Esophagus squamous epithelium (tissue), 5 donors: Measurements from ENCODE around the gene FIGNL2. TPM values are rescaled to one million over a fixed set of nuclear protein-coding genes. Genes with fewer than 3 reads are reported as not detected.

ENCODE experiments used
- DNase-seq: peaks from one replicate; lab custom pipeline; 2025; lab: John Stamatoyannopoulos, UW
- H3K27ac ChIP-seq, 4 donors: fragments of 200-600 bp; sonication (generic); one replicate each; pipeline ENCODE4 v1.5.1; 2016 to 2019; ENCODE audit warnings: mild to moderate bottlenecking in 1 of 4
- H3K27me3 ChIP-seq, 4 donors: fragments of 200-600 bp; sonication (generic); 1 replicate in 3 of 4; 2 replicates in 1 of 4; pipeline versions ENCODE4 v1.5.1 to v1.6.0; 2017 to 2021; ENCODE audit warnings: antibody characterized with exemption in 1 of 4
- H3K36me3 ChIP-seq, 3 donors: fragments of 200-600 bp; sonication (generic); one replicate each; pipeline ENCODE4 v1.5.1; 2016 to 2019
- H3K4me1 ChIP-seq, 3 donors: fragments of 200-600 bp; sonication (generic); one replicate each; pipeline ENCODE4 v1.5.1; 2017 to 2019
- H3K4me3 ChIP-seq, 4 donors: fragments of 200-600 bp; sonication (generic); 1 replicate in 3 of 4; 2 replicates in 1 of 4; pipeline ENCODE4 v1.5.1; 2016 to 2019; ENCODE audit warnings: mild to moderate bottlenecking in 2 of 4, moderate library complexity in 1 of 4
- H3K9me3 ChIP-seq, 3 donors: fragments of 200-600 bp; sonication (generic); one replicate each; pipeline ENCODE4 v1.5.1; 2016 to 2019
- CTCF ChIP-seq, 6 experiments: fragments of 450-650 bp in 4 of 6; fragments of 200-600 bp in 2 of 6; sonication (generic) in 2 of 6; IDR thresholded peaks; one replicate each; pipeline ENCODE4 v1.5.1; 2016 to 2019; ENCODE audit warnings: antibody characterized with exemption in 6 of 6, mild to moderate bottlenecking in 4 of 6, moderate library complexity in 4 of 6
- POLR2A ChIP-seq, 4 donors: fragments of 450-650 bp; IDR thresholded peaks; one replicate each; pipeline ENCODE4 v1.6.1; 2017; ENCODE audit warnings: antibody characterized with exemption in 4 of 4, mild to moderate bottlenecking in 4 of 4, moderate library complexity in 3 of 4
- WGBS, 2 donors: methylation state at CpG; one replicate each; pipeline ENCODE4 v1.1.5; 2018; 5-methylcytosine and 5-hydroxymethylcytosine counted together
- intact Hi-C: fragments of 100-400 bp; cut with DNase I; formaldehyde crosslinking; loops from one replicate; pipeline ENCODE4 v1.15.0; 2022
- total RNA-seq, 4 donors: library from RNA; depleted of rRNA; stranded (reverse); fragments of >200 nt; gene quantifications; one replicate each; pipeline ENCODE4 v1.1.0, GENCODE V29; 2016
- donor health status: DM: yes; HTN: yes; CAD: no.

FIGNL2 gene
- total RNA-seq, 4 donors from 2014 or later = 0.18 to 0.38 (median 0.19) TPM; not detected in 1

- Histone ChIP-seq H3K4me3 (no peak overlapping the region), H3K9me3 (no peaks in the 10 kb centered on the region), H3K4me1 (peaks cover 0 to 3% (median 3%) of the 10 kb centered on the region in 3 donors), H3K27me3 (peaks cover 0 to 56% (median under 1%) of the 10 kb centered on the region in 4 donors), H3K36me3 (no peaks in the 10 kb centered on the region), H3K27ac (no peak overlapping the region)
- TF ChIP-seq CTCF (IDR thresholded peaks at IDR 0.05) (no peak), POLR2A (IDR thresholded peaks at IDR 0.05) (no peak)
- intact Hi-C loops = no loop called here
- WGBS, 2 donors = 88 to 91% methylated on average over 4 of the region's 4 CpGs
- DNase-seq = no peak
These were observed 26.0 kb upstream of the FIGNL2 start for GRCh38 chr12:51874486-51874885.

- no peak overlapping the region for H3K27ac ChIP-seq
- 39 to 47% methylated on average over 4 to 7 of the region's 8 CpGs for WGBS, 2 donors
- TF ChIP-seq POLR2A (IDR thresholded peaks at IDR 0.05) (no peak), CTCF (IDR thresholded peaks at IDR 0.05) (no peak)
- H3K36me3 ChIP-seq = no peaks in the 10 kb centered on the region
- no peaks in the 10 kb centered on the region for H3K9me3 ChIP-seq
- H3K4me3 ChIP-seq = no peak overlapping the region
- intact Hi-C loops = no loop called here
- H3K4me1 ChIP-seq = peaks cover 2 to 8% (median 6%) of the 10 kb centered on the region in 3 donors
- DNase-seq = no peak
- H3K27me3 ChIP-seq = peaks cover 0 to 61% (median 4%) of the 10 kb centered on the region in 4 donors
These were observed 25.5 kb upstream of the FIGNL2 start for GRCh38 chr12:51874000-51874399.

- Histone ChIP-seq H3K27ac (no peak overlapping the region), H3K27me3 (peaks cover 0 to 67% (median 8%) of the 10 kb centered on the region in 4 donors), H3K9me3 (no peaks in the 10 kb centered on the region), H3K4me1 (peaks cover 7 to 14% (median 10%) of the 10 kb centered on the region in 3 donors), H3K4me3 (no peak overlapping the region), H3K36me3 (no peaks in the 10 kb centered on the region)
- TF ChIP-seq CTCF (IDR thresholded peaks at IDR 0.05) (no peak), POLR2A (IDR thresholded peaks at IDR 0.05) (no peak)
- intact Hi-C loops = no loop called here
- 78 to 83% methylated on average over 3 to 6 of the region's 8 CpGs for WGBS, 2 donors
- DNase-seq = no peak
These were observed 24.9 kb upstream of the FIGNL2 start for GRCh38 chr12:51873251-51873994.

GRCh38 chr12:51872689-51872981, 24.1 kb upstream of the FIGNL2 start:
- Histone ChIP-seq H3K27ac (no peak overlapping the region), H3K9me3 (no peaks in the 10 kb centered on the region), H3K27me3 (peaks cover 0 to 75% (median 8%) of the 10 kb centered on the region in 4 donors), H3K4me3 (no peak overlapping the region), H3K36me3 (no peaks in the 10 kb centered on the region), H3K4me1 (peaks cover 7 to 15% (median 10%) of the 10 kb centered on the region in 3 donors)
- TF ChIP-seq POLR2A (IDR thresholded peaks at IDR 0.05) (no peak), CTCF (IDR thresholded peaks at IDR 0.05) (no peak)
- 85 to 93% methylated on average over 3 of the region's 3 CpGs for whole genome bisulfite sequencing, 2 donors
- intact Hi-C loops = no loop called here
- DNase-seq = no peak

GRCh38 chr12:51871918-51872688, 23.6 kb upstream of the FIGNL2 start:
- WGBS, 2 donors = 52 to 76% methylated on average over 6 to 8 of the region's 17 CpGs
- Histone ChIP-seq H3K9me3 (no peaks in the 10 kb centered on the region), H3K4me3 (no peak overlapping the region), H3K27me3 (peaks cover 0 to 80% (median 8%) of the 10 kb centered on the region in 4 donors), H3K27ac (no peak overlapping the region), H3K36me3 (no peaks in the 10 kb centered on the region), H3K4me1 (peaks cover 7 to 15% (median 10%) of the 10 kb centered on the region in 3 donors)
- TF ChIP-seq POLR2A (IDR thresholded peaks at IDR 0.05) = no peak
- TF ChIP-seq CTCF (IDR thresholded peaks at IDR 0.05) = no peak
- DNase-seq = no peak
- intact Hi-C loops = no loop called here
